GM19025 (cell line): ENCODE measurements around the gene PIGZ.
"Not testable (repeated sequence)": the region's sequence is repeated elsewhere in the genome, so short reads cannot be mapped to it uniquely, and the experiment has no call there.

Source experiments
- ATAC-seq: cut with Tn5 transposase; IDR thresholded peaks from one replicate; pipeline ENCODE4 v1.9.1; 2021; ENCODE audit warnings: mild to moderate bottlenecking, low read depth, moderate library complexity; ENCODE audit not compliant: unreplicated experiment

PIGZ gene

DNA sequence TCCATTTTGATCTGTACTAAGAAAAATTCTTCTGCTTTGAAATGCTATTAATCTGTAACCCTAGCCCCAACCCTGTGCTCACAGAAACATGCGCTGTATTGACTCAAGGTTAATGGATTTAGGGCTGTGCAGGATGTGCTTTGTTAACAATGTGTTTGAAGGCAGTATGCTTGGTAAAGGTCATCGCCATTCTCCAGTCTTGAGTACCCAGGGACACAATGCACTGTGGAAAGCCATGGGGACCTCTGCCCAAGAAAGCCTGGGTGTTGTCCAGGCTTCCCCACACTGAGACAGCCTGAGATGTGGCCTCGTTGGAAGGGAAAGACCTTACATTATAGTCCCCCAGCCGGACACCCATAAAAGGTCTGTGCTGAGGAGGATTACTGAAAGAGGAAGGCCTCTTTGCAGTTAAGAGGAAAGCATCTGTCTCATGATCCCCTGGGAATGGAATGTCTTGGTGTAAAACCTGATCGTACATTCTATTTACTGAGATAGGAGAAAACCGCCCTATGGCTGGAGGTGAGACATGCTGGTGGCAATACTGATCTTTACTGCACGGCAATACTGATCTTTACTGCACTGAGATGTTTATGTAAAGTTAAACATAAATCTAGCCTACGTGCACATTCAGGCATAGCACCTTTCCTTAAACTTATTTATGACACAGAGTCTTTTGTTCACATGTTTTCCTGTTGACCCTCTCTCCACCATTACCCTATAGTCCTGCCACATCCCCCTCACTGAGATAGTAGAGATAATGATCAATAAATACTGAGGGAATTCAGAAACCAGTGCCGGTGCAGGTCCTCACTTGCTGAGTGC, 6.3 kb downstream of the PIGZ start:
- ATAC-seq = no peak

DNA sequence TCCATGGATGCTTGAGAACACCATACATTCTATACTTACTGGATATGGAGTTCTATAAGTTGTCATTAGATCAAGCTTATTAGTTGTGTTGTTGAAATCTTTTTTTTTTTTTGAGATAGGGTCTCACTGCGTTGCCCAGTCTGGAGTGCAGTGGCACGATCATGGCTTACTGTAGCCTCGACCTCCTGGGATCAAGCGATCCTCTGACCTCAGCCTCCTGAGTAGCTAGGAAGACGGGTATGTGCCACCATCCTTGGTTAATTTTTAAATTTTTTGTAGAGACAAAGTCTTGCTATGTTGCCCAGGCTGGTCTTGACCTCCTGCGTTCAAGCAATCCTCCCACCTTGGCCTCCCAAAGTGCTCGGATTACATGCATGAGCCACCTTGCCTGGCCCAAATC, 13.8 kb downstream of the PIGZ start:
- ATAC-seq = no peak

DNA sequence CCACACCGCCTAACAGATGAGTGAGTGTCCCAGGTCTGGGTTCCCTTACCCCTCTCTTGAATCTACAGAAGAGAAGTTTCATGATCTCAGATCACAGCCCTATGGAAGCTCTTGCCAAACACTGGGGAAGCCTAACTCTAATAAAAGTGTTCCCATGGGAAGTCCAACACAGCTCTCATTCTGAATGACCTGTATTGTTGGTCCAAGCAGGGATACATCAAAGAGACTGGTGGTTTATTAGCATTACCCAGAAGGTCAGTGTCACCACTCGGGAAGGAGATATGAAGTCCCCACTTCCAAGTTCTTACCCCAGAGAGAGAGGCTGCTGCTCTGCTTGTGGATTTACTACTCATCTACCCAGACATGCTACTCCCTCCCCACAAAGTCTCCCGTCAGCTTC, 17.3 kb downstream of the PIGZ start:
- no peak for ATAC-seq

DNA sequence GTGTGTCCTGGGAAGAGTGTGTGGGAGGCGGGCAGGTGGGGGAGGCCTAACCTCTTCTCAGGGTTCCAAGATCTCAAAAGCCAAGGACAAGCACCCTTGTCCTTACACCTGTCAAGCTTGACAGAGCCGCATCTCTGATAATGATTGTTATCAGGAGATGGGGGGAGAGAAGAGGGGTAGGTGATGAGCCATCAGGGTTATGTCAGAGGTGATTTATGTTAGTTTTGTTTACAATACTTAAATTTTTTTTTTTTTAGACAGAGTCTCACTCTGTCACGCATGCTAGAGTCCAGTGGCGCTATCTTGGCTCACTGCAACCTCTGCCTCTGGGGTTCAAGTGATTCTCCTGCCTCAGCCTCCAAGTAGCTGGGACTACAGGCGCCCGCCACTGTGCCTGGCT, 18.9 kb downstream of the PIGZ start:
- ATAC-seq = no peak

DNA sequence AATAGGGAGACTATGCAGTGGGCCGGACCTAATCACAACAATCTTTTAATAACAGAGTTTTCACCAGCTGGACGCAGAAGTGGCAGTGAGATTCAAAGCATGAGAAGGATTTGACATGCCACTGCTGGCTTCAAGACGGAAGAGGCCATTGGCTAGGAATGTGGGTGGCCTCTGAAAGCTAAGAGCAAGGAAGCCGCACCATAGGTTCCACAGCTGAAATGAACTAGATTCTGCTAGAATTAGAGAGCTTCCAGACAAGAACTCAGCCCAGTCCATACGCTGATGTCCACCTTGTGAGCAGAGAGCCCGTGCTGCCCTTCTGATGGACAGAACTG, 19.4 kb downstream of the PIGZ start:
- ATAC-seq = no peak

DNA sequence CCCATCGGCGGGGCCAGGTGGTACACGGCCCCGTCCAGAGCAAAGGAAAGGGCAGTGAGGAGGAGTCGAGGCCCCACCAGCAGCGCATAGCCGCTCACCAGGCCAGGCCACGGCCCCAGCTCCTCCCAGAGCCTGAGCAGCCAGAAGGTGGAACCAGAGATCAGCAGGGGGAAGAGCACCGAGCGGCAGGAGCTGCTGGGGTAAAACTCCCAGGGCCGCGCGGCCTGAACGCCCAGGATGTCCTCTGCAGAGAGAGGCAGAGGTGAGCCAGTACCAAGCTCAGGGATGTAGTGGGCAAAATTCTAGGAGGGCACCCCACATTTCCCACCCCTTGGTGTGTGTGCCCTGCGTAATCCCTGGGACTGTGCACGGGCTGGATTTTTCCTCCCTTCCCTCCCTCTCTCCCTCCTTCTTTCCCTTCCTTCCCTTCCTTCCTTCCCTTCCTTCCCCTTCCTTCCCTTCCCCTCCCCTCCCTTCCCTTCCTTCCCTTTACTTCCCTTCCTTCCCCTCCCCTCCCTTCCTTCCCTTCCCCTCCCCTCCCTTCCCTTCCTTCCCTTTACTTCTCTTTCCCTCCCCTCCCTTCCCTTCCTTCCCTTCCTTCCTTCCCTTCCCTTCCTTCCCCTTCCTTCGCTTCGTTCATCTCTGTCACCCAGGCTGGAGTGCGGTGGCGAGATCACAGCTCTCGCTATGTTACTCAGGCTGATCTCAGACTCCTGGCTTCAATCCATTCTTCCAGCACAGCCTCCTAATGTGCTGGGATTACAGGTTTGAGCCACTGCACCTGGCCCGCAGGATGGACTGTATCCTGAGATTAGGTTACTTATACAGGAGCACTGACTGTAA, 20.0 kb downstream of the PIGZ start:
- ATAC-seq = no peak

DNA sequence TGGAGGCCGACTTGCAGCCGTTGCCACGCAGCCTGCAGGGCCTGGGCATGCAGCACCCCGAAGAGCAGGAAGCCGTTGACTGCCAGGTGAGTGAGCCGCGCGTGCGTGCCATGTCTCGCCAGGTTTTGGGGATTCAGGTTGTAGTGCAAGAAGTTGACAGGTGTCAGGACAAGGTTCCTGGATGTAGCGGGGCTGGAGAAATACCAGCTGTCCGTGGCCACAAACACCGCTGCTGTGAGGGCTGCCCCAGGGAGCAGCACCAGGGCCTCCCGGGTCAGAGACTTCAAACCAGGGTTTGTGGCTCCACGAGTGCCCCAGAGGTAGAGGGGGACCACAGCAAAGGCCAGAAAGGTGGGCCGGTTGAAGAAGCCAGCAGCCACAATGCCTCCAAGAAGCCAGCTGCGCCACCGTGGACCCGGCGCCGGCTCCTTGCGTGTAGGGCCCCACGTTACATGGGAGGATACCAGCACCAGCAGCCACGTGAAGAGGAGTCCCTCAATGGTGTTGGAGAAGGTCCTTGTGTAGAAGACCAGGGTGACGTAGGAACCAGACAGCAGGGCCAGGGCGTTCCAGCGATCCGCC, 20.7 kb downstream of the PIGZ start:
- no peak for ATAC-seq

DNA sequence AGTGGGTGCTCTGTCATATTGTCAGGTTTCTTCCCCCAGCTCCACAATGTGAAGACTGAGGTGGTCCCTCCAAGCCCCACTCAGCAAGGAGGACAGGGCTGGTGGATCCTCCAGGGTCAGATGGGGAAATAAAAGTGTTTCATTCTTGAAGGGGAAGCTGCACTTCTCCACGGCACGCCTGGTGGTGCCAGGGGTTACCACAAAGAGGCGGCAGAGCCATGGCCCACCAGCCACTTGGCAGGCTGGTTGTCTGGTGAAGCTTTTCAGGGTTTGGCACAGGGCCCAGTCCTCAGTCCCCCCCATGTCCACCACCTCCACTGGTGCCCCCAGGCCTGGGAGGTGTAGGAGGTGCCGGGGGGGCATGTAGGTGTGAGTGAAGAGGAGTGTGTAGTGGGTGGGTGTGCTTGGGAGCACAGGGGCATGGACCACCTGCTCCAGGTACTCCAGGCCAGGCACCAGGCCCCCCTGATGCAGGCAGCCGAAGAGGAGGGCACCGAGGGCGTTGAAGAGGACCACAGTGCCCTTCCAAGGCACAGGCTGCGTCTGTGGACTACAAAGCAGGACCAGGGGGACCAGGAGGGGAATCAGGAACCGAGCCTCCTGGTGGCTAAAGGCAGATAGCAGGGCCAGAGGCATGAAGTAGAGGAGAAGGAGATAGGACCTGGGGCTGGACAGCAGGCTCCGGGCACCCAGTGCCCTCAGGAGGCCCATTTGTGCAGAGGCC, 21.3 kb downstream of the PIGZ start:
- no peak for ATAC-seq

DNA sequence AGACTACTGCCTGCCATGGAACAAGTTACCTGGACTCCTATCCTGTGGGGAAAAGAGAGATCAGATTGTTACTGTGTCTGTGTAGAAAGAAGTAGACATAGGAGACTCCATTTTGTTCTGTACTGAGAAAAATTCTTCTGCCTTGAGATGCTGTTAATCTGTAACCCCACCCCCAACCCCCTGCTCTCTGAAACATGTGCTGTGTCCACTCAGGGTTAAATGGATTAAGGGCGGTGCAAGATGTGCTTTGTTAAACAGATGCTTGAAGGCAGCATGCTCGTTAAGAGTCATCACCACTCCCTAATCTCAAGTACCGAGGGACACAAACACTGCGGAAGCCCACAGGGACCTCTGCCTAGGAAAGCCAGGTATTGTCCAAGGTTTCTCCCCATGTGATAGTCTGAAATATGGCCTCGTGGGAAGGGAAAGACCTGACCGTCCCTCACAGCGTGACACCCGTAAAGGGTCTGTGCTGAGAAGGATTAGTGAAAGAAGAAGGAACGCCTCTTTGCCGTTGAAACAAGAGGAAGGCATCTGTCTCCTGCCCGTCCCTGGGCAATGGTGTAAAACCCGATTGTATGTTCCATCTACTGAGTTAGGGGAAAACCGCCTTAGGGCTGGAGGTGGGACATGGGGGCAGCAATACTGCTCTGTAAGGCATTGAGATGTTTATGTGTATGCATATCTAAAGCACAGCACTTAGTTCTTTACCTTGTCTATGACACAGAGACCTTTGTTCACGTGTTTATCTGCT, 24.4 kb downstream of the PIGZ start:
- not testable (repeated sequence) for ATAC-seq

DNA sequence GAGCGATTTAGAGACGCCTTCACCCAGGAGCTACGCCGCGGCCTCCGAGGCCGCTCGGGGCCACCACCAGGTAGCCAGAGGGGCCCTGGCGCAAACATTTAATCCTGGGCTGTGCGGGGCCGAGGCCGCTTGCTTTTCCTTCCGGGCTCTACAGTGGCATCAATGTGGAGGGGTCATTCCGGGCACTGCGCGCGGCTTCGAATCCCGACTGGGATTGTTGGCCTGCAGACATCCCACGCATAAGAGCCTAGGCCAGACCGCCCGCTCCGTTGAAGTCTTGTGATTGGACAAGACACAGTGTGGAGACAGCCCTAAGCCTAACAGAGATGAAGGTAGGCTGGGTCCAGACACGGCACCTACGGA, 25.7 kb downstream of the PIGZ start:
- ATAC-seq = peak; percentile 5

DNA sequence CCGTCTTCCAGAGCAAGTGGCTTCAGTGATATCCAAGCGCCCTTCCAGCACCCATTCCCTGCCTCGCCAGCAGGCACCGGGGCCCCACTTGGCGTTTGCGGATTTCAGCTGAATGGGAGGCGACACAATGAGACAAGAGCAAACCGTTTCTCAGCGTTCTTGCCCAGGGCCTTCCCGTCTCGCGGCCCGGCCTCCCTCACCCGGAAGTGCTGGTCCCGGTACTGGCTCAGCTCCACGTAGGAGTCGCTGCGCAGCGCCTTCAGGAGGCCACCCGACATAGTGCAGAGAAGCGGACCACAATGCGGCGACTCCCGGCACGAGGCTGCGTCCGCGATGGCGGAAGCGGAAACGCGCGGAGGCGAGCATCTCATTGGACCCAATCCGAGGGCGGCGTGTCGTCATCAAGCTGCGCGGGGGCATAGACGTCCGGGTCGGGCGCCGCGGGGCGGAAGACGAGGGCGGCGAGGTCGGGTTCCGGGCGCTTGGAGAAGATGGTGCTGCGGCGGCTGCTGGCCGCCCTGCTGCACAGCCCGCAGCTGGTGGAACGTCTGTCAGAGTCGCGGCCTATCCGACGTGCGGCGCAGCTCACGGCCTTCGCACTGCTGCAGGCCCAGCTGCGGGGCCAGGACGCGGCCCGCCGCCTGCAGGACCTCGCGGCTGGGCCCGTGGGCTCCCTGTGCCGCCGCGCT, 26.3 kb downstream of the PIGZ start, which contains the start of gene NCBP2:
TSS of gene NCBP2 (minus strand) at position 303 of the 689 bp plus-strand sequence. CDS start at position 278, 25 bp downstream.
- ATAC-seq = peak; percentile 88

DNA sequence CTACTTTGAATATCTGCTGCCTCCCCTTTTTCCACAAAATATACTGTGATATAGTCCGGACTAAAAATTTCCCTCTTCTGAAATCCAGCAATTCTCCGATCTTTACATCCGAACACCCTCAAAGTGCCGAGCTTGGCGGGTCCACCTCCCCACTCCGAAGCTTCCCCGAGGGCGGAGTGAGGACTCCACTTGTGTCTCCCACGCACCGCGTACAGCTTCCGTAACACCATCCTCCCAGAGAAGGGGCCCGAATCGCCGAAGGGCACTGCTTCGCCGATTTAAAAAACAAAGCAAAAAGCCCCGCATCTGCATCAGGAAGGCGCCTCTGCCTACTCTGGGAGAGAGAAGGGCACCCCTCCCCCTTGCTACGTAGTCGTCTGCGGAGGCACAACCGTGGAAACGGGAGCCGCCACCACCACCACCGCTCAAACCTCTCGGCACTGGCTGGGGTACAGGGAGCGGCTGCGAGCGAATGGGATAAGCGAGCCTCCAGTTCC, 26.9 kb downstream of the PIGZ start:
- ATAC-seq = peak; percentile 11

DNA sequence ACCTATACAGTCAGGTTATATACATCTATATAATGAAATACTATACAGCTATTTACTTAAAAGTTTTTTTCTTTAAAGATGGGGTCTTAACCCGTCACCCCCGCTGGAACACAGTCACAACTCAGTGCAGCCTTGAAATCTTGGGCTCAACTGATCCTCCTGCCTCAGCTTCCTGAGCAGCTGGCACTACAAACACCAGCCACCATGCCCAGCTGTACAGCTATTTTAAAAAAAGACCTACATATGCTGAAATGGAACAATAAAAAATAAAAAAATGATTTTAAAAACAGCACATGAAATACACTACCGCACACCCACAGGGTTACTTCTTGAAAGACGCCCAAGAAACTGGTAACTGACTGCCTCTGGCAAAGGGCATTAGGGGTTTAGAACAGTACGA, 30.1 kb downstream of the PIGZ start:
- ATAC-seq = no peak

DNA sequence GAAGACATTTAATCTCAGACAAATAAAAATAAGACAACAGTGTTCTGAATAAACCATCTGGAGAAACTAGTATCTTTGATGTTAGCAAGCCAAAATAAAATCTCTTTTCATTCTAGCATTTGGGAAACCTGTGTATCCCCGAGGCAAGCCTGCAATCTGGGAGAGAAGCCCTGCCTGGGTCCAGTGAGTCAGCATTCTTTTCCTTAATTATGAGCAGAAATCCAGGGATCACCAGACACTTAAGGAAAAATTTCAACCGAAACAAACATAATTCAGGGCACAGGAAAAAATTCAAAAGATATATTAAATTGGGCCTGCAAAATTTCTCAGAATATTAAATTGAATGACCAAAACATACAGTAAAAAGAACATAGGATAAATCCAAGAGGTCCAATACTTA, 30.5 kb downstream of the PIGZ start:
- no peak for ATAC-seq

DNA sequence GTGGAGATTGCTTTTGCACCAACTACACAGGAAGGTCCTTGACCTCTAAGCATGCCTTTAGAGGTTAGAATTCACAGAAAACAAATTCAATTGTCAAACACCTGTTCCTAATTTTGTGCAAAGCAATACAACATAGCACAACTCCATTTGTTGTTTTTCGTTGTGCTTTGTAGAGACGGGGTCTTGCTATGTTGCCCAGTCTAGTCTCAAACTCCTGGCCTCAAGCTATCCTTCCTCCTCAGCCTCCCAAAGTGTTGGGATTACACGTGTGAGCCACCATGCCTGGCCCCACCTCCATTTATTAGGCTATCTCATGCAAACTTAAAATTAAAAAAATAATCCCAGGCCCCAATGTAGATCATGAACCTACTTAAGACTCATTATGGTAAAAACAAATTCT, 32.3 kb downstream of the PIGZ start:
- no peak for ATAC-seq

DNA sequence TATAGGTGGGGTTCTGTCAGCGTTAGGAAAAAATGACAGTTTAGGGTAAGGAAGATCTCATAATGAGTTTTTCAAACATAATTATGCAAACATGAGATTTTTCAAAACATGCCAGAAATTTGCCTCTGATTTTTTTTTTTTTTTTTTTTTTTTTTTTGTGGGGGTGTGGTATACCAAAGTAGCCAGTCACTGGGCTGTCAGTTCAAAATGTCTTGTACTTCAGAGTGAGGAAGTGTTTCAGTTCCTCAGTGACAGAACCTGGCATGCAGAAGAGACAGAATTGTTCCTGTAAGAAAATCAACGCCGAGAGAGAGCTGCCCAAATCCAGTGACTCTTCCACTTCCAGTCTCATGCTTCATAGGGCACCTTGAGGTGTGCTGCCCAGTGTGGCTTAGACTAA, 36.0 kb downstream of the PIGZ start:
- peak; percentile 29 for ATAC-seq

DNA sequence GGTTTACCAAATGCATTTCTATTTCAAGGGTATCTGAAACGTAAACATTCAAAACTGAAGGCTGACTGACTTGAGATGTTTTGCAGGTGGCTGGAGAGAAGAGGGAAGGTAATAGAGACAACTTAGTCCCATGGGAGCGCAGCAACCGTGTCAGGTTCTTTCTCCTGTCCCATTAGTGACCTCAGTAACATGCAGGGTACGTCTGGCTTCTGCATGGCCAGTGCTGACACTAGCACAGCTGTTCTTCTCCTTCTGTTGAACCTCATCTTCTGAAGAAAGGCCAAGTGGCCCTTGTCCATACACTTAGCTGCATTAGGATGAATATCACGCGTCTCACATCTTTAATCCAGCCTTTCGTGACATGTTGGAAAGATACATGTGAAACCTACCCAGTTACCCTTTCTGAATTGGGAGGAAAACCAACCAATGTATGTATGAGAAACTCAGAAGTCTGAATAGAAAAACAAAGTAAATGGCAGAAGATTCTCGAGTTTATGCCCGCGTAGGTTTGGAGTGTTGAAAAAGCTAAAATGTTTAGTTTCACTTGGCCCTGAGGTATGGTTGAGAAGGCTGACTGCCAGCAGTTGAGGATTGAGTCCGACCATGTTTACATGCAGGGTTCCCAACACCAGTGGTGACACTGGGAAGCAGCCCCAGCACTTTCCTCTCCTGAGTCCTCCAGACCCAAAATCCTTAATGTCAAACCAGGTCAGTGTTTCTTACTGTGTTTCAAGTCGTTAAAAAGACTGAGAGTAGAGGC, 36.6 kb downstream of the PIGZ start:
- peak; percentile 74 for ATAC-seq

DNA sequence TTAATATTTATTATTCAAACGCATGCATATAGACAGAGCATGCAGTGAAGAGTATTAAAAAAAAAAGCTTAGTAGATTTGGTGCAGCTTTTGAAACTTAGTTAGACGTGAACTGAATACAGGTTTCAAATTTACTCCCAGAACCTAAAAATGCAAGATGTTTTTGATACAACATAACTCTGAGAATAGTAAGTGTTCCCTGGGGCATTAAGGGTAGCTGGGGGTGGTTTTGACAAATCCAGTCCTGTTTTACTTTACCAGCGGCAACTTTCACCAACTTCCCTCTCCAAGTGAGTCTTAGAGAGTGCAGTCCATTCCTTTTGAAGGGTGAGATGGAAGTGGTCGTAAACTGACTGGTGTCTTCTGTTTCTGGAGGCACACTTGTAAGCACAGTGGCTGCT, 37.5 kb downstream of the PIGZ start:
- ATAC-seq = no peak
